Left renal pelvis (tissue), 4 donors: ENCODE data around the gene MMUT. TPM values are rescaled to one million over a fixed set of nuclear protein-coding genes. Genes with fewer than 3 reads are reported as not detected.
"Not testable (repeated sequence)": the region's sequence is repeated elsewhere in the genome, so short reads cannot be mapped to it uniquely, and the experiment has no call there.

ENCODE experiments used
- DNase-seq, 4 donors: peaks; one replicate each; pipeline ENCODE4 v3.0.0-alpha.2; 2013; ENCODE audit warnings: low read depth in 4 of 4, low spot score in 3 of 4
- polyA plus RNA-seq, 4 donors: library from polyadenylated mRNA; unstranded; fragments of 120-200 nt; gene quantifications; one replicate each; pipeline ENCODE4 v1.2.1, GENCODE V29; 2013; ENCODE audit not compliant: insufficient read length in 4 of 4

MMUT gene
- 10 to 100 TPM; 31.1 to 63.6 (median 49.4) TPM for polyA plus RNA-seq

GRCh38 chr6:49462927-49463611 lies at the start of gene MMUT, which contains the start of gene CENPQ:
MMUT (minus strand) TSS chr6:49463253; CDS start chr6:49459466, 3,787 bp downstream.
CENPQ (plus strand) TSS chr6:49463370; CDS start chr6:49470177, 6,807 bp downstream.
- DNase-seq, result peak; percentile 88 to 98 (median 93)

GRCh38 chr6:49509342-49509741 lies 46.3 kb upstream of the MMUT start:
- no peak for DNase-seq

- DNase-seq, result no peak
Observed at GRCh38 chr6:49506569-49507111, 43.6 kb upstream of the MMUT start.

GRCh38 chr6:49504666-49505065 lies 41.6 kb upstream of the MMUT start:
- no peak for DNase-seq

- no peak for DNase-seq
Observed at GRCh38 chr6:49499623-49500022, 36.6 kb upstream of the MMUT start, which contains the start of gene GLYATL3. GLYATL3 (plus strand) TSS chr6:49499923; CDS start chr6:49511991, 12,068 bp downstream.

GRCh38 chr6:49499126-49499525 lies 36.1 kb upstream of the MMUT start:
- no peak for DNase-seq

GRCh38 chr6:49497304-49497703 lies 34.3 kb upstream of the MMUT start:
- DNase-seq, result no peak

- DNase-seq, result no peak
Observed at GRCh38 chr6:49490633-49491032, 27.6 kb upstream of the MMUT start.

GRCh38 chr6:49483380-49483779 lies 20.3 kb upstream of the MMUT start:
- not testable (repeated sequence) for DNase-seq

- not testable (repeated sequence) for DNase-seq
Observed at GRCh38 chr6:49481846-49482245, 18.8 kb upstream of the MMUT start.

- no peak for DNase-seq
Observed at GRCh38 chr6:49479308-49479970, 16.4 kb upstream of the MMUT start.

- DNase-seq, result not testable (repeated sequence)
Observed at GRCh38 chr6:49476564-49476963, 13.5 kb upstream of the MMUT start.

GRCh38 chr6:49468042-49468441 lies 5.0 kb upstream of the MMUT start:
- no peak for DNase-seq

- no peak for DNase-seq
Observed at GRCh38 chr6:49464691-49465090, 1.6 kb upstream of the MMUT start.

- no peak for DNase-seq
Observed at GRCh38 chr6:49463612-49463967, 537 bp upstream of the MMUT start.

- peak in 1 of 4 donors; percentile 2 for DNase-seq
Observed at GRCh38 chr6:49462599-49462926, 490 bp downstream of the MMUT start.

- DNase-seq, result no peak
Observed at GRCh38 chr6:49462071-49462470, 982 bp downstream of the MMUT start.

GRCh38 chr6:49457771-49458170 lies 5.3 kb downstream of the MMUT start:
- DNase-seq, result no peak

- no peak for DNase-seq
Observed at GRCh38 chr6:49454787-49455709, 8.0 kb downstream of the MMUT start.

GRCh38 chr6:49453221-49453620 lies 9.8 kb downstream of the MMUT start:
- DNase-seq, result no peak

GRCh38 chr6:49430866-49431265 lies 32.2 kb downstream of the MMUT start:
- no peak for DNase-seq
